ENCODE results near the gene PSG4. TPM values are rescaled to one million over a fixed set of nuclear protein-coding genes. Genes with fewer than 3 reads are reported as not detected.
"Not testable (repeated sequence)": the region's sequence is repeated elsewhere in the genome, so short reads cannot be mapped to it uniquely, and the experiment has no call there.

Gene PSG4
- not detected for total RNA-seq
- long read RNA-seq = 0 reads

DNA sequence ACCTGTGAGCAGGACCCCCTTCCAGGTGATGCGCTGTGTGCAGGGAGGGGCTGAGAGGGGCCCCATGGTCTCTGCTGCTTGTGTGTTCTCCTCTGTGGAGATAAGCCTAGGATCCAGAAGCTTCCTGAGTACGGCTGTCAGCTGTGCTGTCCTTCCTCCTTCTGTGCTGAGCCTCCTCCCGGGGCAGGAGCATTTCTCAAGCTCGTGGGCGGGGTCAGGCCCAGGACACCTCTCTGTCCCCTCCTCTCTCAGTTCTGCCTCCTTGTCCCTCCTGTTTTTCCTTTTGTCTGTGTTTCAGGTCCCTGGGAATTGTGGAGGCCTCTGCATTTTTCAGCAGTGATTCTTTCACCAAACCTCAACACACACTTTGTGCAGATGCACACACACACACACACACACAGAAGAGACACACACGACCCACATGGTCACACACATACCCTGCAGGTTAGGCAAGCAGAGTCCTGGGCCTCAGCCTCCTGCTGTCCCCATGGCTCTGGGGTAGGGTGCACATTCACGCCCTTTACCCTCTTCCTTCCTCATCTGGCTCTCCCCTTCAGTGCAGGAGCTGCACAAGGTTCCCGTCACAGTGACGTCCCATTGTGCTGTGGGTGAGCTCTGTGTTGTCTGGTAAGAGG is at the start of gene PSG4:
TSS of gene PSG4 (minus strand) at position 168 of the 635 bp plus-strand sequence. CDS start at position 66, 102 bp downstream.
- intact Hi-C loops (cut with micrococcal nuclease); DNase-seq; ATAC-seq: not testable (repeated sequence)

DNA sequence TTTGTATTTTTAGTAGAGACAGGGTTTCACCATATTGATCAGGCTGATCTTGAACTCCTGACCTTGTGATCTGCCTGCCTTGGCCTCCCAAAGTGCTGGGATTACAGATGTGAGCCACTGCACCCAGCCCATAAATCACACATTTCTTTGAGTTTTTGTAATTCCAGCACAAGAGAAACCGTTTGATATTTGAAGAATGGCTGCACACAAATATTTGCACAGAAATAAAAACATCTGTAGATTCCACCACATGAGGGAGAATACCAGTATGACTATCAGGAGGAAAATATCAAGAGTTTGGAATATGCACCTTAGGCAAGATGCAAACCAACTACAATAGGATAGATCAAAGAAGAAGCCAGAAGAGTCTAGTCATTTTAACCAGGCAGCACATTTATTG is 46.0 kb upstream of the PSG4 start:
- ATAC-seq; DNase-seq; intact Hi-C loops (cut with micrococcal nuclease): not testable (repeated sequence)

DNA sequence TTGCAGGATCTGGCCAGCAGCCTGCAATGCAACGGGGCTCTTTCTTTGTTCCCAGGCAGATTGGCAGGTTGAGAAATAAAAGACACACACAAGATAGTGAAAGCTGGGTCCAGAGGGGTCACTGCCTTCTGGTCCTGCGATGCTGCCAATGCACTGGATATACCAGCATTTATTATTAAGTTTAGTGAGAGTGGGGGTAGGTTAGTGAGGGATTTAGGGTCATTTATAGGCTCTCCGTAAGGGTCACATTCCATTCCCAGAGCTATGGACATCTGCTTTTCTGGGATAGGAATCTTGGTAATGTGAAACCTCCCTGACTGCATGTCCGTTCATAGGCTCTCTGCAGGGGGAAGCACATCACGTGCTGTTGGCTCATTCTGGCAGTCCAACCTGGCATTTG is 44.9 kb upstream of the PSG4 start:
- intact Hi-C loops (cut with micrococcal nuclease); ATAC-seq; DNase-seq: not testable (repeated sequence)

- ATAC-seq; intact Hi-C loops (cut with micrococcal nuclease); DNase-seq: not testable (repeated sequence)
Observed at GRCh38 chr19:43248635-43249002, 43.2 kb upstream of the PSG4 start.

DNA sequence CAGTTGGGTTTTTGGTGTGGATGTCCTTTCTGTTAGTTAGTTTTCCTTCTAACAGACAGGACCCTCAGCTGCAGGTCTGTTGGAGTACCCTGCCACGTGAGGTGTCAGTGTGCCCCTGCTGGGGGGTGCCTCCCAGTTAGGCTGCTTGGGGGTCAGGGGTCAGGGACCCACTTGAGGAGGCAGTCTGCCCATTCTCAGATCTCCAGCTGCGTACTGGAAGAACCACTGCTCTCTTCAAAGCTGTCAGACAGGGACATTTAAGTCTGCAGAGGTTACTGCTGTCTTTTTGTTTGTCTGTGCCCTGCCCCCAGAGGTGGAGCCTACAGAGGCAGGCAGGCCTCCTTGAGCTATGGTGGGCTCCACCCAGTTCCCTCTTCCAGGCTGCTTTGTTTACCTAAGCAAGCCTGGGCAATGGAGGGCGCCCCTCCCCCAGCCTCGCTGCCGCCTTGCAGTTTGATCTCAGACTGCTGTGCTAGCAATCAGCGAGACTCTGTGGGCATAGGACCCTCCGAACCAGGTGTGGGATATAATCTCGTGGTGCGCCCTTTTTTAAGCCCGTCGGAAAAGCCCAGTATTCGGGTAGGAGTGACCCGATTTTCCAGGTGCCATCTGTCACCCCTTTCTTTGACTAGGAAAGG is 41.9 kb upstream of the PSG4 start:
- DNase-seq; intact Hi-C loops (cut with micrococcal nuclease); ATAC-seq: not testable (repeated sequence)

GRCh38 chr19:43245848-43246247 is 40.4 kb upstream of the PSG4 start:
- intact Hi-C loops (cut with micrococcal nuclease); DNase-seq; ATAC-seq: not testable (repeated sequence)

GRCh38 chr19:43242211-43242610 is 36.8 kb upstream of the PSG4 start:
- intact Hi-C loops (cut with micrococcal nuclease); DNase-seq; ATAC-seq: not testable (repeated sequence)

GRCh38 chr19:43238213-43238612 is 32.8 kb upstream of the PSG4 start:
- DNase-seq; intact Hi-C loops (cut with micrococcal nuclease); ATAC-seq: not testable (repeated sequence)

DNA sequence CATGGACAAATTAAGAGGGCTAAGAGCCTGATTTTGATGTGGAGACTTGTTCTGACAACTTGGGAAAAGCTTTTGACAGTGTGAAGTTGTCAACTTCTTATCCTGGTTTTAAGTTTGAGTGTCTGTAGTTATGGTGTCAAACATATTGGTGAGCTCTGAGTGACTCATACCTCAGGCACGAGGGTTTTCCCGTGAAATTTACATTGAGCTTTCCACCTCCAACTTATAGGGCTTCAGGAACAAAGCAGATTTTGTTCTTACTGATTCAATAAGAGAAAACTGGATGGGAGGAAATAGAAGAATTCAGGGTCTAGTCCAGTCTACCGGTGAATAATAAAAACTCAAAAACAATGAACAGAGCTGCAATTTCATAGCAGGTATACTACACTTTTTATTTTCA is 30.2 kb upstream of the PSG4 start:
- DNase-seq; intact Hi-C loops (cut with micrococcal nuclease); ATAC-seq: not testable (repeated sequence)

DNA sequence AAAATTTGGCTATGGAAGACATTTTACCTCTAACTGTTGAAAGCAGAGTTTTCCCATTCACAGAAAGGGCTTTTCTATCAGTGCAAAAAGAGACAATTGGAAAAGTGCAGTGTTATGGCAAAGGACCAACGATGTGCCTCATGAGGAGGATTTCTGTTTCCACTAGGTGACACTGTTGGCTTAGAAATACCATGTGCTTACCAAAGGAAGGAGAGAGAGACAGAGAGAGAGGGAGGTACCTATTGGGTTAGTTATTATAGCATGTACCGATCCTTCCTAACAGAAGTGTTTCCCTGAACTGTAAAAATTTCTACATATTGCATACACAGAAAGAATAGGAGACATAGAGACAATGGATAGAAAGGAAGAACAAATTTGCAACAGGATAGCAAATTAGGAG is 23.9 kb upstream of the PSG4 start:
- no peak for ATAC-seq
- intact Hi-C loops (cut with micrococcal nuclease) = no loop called here
- DNase-seq = no peak

DNA sequence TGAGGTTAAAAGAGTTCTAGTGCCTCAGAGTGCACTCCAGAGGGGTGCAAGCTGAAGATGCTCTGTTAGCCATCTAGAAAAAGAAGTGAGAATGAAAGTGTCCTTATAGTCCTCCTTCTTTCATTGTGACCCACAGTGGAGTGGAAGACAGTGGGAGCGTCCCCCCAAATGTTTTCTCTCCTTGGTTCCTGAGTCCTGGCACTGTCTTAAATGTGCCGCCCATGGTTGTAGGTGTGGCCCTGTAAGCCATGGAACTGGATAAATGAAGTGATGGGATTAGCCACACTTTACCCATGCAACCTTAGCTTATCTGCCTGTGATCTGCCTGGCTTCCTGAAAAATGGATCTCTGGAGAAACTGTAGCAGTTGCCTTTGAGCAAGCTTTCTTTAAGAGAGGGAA is 23.3 kb upstream of the PSG4 start:
- ATAC-seq; intact Hi-C loops (cut with micrococcal nuclease); DNase-seq: not testable (repeated sequence)

- ATAC-seq; DNase-seq; intact Hi-C loops (cut with micrococcal nuclease): not testable (repeated sequence)
Observed at GRCh38 chr19:43226986-43227385, 21.5 kb upstream of the PSG4 start.

- ATAC-seq (no peak), DNase-seq (no peak)
- intact Hi-C loops (cut with micrococcal nuclease) = no loop called here
Observed at GRCh38 chr19:43224855-43225253, 19.4 kb upstream of the PSG4 start.

GRCh38 chr19:43224201-43224854 is 18.9 kb upstream of the PSG4 start:
- ATAC-seq; DNase-seq; intact Hi-C loops (cut with micrococcal nuclease): not testable (repeated sequence)

DNA sequence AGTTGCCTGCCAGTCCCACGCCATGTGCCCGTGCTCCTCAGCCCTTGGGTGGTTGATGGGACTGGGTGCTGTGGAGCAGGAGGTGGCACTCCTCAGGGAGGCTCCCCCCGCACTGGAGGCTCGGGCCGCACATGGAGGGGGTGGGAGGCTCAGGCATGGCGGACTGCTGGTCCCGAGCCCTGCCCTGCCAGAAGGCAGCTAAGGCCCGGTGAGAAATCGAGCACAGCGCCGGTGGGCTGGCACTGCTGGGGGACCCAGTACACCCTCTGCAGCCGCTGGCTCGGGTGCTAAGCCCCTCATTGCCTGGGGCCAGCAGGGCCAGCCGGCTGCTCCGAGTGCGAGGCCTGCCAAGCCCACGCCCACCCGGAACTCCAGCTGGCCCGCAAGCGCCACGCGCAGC is 16.5 kb upstream of the PSG4 start:
- intact Hi-C loops (cut with micrococcal nuclease); ATAC-seq; DNase-seq: not testable (repeated sequence)

GRCh38 chr19:43219136-43219535 is 13.7 kb upstream of the PSG4 start:
- ATAC-seq; intact Hi-C loops (cut with micrococcal nuclease); DNase-seq: not testable (repeated sequence)

- DNase-seq; intact Hi-C loops (cut with micrococcal nuclease); ATAC-seq: not testable (repeated sequence)
Observed at GRCh38 chr19:43215881-43216280, 10.4 kb upstream of the PSG4 start.

GRCh38 chr19:43207991-43208390 is 2.6 kb upstream of the PSG4 start:
- no peak for ATAC-seq
- DNase-seq = no peak
- intact Hi-C loops (cut with micrococcal nuclease) = no loop called here

- ATAC-seq; DNase-seq; intact Hi-C loops (cut with micrococcal nuclease): not testable (repeated sequence)
Observed at GRCh38 chr19:43207174-43207573, 1.7 kb upstream of the PSG4 start.

DNA sequence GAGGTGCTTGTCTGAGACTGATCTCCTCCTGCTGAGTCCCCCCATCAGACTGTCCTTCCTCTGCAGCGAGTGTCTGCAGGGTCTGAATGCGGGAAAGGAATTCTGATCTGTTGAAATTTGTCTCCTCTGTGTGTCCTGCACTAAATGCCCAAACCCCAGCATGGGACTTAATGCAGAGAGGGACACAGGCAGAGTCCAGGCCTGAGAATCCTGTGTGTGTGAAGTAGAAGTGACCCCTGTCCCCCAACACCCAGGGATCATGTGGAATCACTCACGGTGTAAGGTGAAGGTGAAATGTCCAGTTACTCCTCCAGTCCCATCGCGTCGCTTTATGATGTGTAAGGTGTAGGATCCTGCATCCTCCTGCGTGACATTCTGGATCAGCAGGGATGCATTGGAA is 1.8 kb downstream of the PSG4 start:
- DNase-seq; intact Hi-C loops (cut with micrococcal nuclease); ATAC-seq: not testable (repeated sequence)

Data from left ventricle myocardium superior (tissue), 1 donor.